CD4-positive, CD25-positive, alpha-beta regulatory T cell (primary cell): ENCODE results near the gene NAA30. TPM values are rescaled to one million over a fixed set of nuclear protein-coding genes. Genes with fewer than 3 reads are reported as not detected.
A peak's percentile ranks its signal among the peaks of the same experiment; 100 is the strongest.

ENCODE experiments used
- ATAC-seq, 2 donors: fragments of 150-1000 bp; cut with Tn5 transposase; one replicate each; pipeline ENCODE4 v1.10.0; 2021; ENCODE audit warnings: low read depth in 2 of 2, moderate number of reproducible peaks in 2 of 2, moderate library complexity in 1 of 2
- DNase-seq, 3 donors: peaks; one replicate each; pipeline versions ENCODE4 v3.0.0 to v3.0.0-alpha.2; 2012 to 2022; ENCODE audit warnings: mixed read lengths in 1 of 3
- H3K27ac ChIP-seq: one replicate; pipeline ENCODE4 v1.7.0; 2013; ENCODE audit warnings: mild to moderate bottlenecking, low read length; ENCODE audit not compliant: insufficient read depth, poor library complexity, severe bottlenecking
- H3K27me3 ChIP-seq: one replicate; pipeline ENCODE4 v1.7.0; 2013; ENCODE audit warnings: low read length; ENCODE audit not compliant: control insufficient read depth, insufficient read depth
- H3K36me3 ChIP-seq: one replicate; pipeline ENCODE4 v1.7.0; 2013; ENCODE audit warnings: mild to moderate bottlenecking, low read length, moderate library complexity; ENCODE audit not compliant: control insufficient read depth, insufficient read depth
- H3K4me1 ChIP-seq: 2 replicates; pipeline ENCODE4 v1.7.0; 2013; ENCODE audit warnings: mild to moderate bottlenecking, low read length; ENCODE audit not compliant: insufficient read depth, control insufficient read depth, poor library complexity, severe bottlenecking
- H3K4me3 ChIP-seq: one replicate; pipeline ENCODE4 v1.7.0; 2013; ENCODE audit warnings: low read depth, mild to moderate bottlenecking, low read length, moderate library complexity
- H3K9me3 ChIP-seq, 2 experiments: 1 replicate in 1 of 2; 2 replicates in 1 of 2; pipeline ENCODE4 v1.7.0; 2013; ENCODE audit warnings: low read length in 2 of 2, mild to moderate bottlenecking in 1 of 2, moderate library complexity in 1 of 2; ENCODE audit not compliant: control insufficient read depth in 2 of 2
- H3K27ac Mint-ChIP-seq, 3 donors: one replicate each; pipeline ENCODE4 v1.8.0; 2020 to 2022; ENCODE audit warnings: mild to moderate bottlenecking in 3 of 3, mixed read lengths in 3 of 3, moderate library complexity in 2 of 3
- H3K27me3 Mint-ChIP-seq: one replicate; pipeline ENCODE4 v1.8.0; 2022; ENCODE audit warnings: mild to moderate bottlenecking, mixed read lengths
- H3K36me3 Mint-ChIP-seq: one replicate; pipeline ENCODE4 v1.8.0; 2020; ENCODE audit warnings: mixed read lengths
- H3K4me1 Mint-ChIP-seq, 4 donors: one replicate each; pipeline ENCODE4 v1.8.0; 2020 to 2022; ENCODE audit warnings: mixed read lengths in 4 of 4, mild to moderate bottlenecking in 1 of 4
- H3K4me3 Mint-ChIP-seq, 4 donors: one replicate each; pipeline ENCODE4 v1.8.0; 2020 to 2022; ENCODE audit warnings: mild to moderate bottlenecking in 4 of 4, mixed read lengths in 4 of 4, moderate library complexity in 3 of 4
- H3K9me3 Mint-ChIP-seq, 7 donors: one replicate each; pipeline ENCODE4 v1.8.0; 2020 to 2022; ENCODE audit warnings: mixed read lengths in 7 of 7, mild to moderate bottlenecking in 3 of 7, moderate library complexity in 2 of 7
- polyA plus RNA-seq, 4 donors: library from polyadenylated mRNA; unstranded; fragments of 300-500 nt; fragmentation: Illumina TruSeq; gene quantifications; one replicate each; pipeline ENCODE4 v1.2.3, GENCODE V29; 2021
- total RNA-seq: library from RNA; stranded (reverse); gene quantifications from one replicate; pipeline ENCODE4 v1.2.3, GENCODE V29; 2022

NAA30 gene
- total and polyA plus RNA-seq, 5 donors from 2014 or later = 12.6 to 17.1 (median 14.2) TPM

DNA sequence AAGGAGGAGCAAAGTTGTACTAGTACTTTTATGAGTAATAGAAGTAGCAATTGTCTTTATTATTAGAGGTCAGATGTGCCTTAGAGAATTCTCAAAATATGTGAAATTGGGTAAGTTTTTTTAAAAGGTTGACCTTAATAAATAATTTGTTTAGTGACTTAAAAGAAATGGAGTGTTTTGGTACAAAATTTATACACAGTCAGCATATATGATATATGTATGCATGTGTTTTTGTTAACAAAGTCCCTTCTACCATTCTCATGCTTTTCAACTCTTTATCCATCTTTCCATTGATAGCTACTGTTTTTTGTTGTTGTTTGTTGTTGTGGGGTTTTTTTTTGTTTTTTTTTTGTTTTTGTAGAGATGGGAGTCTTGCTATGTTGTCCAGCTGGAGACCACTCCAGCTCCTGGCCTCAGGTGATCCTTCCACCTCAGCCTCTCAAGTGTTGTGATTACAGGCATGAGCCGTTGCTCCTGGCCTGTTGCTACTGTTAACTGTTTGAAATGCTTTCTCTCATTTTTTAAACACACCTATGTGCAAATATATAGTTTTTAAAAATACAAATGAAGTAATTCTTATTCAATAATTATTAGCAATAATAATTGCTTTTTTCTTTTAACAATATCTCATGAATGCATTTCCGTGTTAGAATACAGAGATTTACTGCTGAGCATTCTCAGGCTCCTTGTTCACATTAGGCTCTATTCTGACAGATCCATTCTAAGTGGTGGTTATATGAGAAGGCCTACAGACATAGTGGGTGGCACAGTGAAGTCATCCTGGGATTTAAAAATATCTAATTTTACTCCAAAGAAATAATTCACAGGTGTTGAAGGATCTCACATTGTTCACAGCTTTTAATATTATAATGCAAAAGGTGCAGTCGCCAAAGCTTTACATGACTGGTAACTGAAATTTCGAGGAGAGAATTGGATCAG, 10.4 kb downstream of the NAA30 start:
- DNase-seq = no peak
- no peak for ATAC-seq
- no peaks in the 10 kb centered on the region for H3K9me3 ChIP-seq
- H3K27ac ChIP-seq = no peak overlapping the region
- peaks cover 19% of the 10 kb centered on the region for H3K36me3 ChIP-seq
- no peaks in the 10 kb centered on the region for H3K27me3 ChIP-seq
- Mint-ChIP-seq H3K9me3 (no peaks in the 10 kb centered on the region), H3K27me3 (no peaks in the 10 kb centered on the region), H3K4me3 (no peak overlapping the region), H3K4me1 (peaks cover 27 to 47% (median 35%) of the 10 kb centered on the region in 4 donors), H3K27ac (peak overlapping the region in 2 of 3 donors; percentile 13 to 57), H3K36me3 (peaks cover 33% of the 10 kb centered on the region)
- H3K4me3 ChIP-seq = no peak overlapping the region
- H3K4me1 ChIP-seq = peaks cover 8% of the 10 kb centered on the region

DNA sequence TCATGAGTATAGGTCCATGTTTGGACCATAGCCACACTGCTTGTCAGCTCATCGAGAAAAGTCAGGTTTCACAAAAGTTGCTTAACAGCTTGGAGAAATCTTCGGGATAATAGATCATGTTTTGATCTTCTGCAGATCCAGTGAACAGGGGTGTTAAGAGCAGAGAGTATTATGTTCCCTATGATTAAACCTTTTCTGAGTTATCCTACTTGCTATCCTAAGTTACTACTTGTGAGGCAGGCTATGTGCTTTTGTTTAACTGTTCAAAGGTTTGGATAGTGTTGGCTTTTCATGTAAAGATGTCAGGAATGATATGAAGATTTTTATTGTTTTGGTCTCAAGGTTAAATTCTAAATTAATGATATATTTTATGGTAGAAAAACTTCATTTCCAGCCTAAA, 11.1 kb downstream of the NAA30 start:
- H3K9me3 ChIP-seq = no peaks in the 10 kb centered on the region
- H3K4me1 ChIP-seq = peaks cover 8% of the 10 kb centered on the region
- peaks cover 30 to 49% (median 36%) of the 10 kb centered on the region in 4 donors for H3K4me1 Mint-ChIP-seq
- peak overlapping the region in 2 of 3 donors; percentile 13 to 57 for H3K27ac Mint-ChIP-seq
- H3K36me3 ChIP-seq = peaks cover 19% of the 10 kb centered on the region
- no peaks in the 10 kb centered on the region for H3K27me3 ChIP-seq
- no peaks in the 10 kb centered on the region for H3K27me3 Mint-ChIP-seq
- no peak overlapping the region for H3K27ac ChIP-seq
- H3K4me3 Mint-ChIP-seq = peak overlapping the region in 1 of 4 donors; percentile 19
- ATAC-seq = no peak
- H3K4me3 ChIP-seq = no peak overlapping the region
- no peak for DNase-seq
- H3K36me3 Mint-ChIP-seq = peaks cover 31% of the 10 kb centered on the region
- no peaks in the 10 kb centered on the region for H3K9me3 Mint-ChIP-seq

DNA sequence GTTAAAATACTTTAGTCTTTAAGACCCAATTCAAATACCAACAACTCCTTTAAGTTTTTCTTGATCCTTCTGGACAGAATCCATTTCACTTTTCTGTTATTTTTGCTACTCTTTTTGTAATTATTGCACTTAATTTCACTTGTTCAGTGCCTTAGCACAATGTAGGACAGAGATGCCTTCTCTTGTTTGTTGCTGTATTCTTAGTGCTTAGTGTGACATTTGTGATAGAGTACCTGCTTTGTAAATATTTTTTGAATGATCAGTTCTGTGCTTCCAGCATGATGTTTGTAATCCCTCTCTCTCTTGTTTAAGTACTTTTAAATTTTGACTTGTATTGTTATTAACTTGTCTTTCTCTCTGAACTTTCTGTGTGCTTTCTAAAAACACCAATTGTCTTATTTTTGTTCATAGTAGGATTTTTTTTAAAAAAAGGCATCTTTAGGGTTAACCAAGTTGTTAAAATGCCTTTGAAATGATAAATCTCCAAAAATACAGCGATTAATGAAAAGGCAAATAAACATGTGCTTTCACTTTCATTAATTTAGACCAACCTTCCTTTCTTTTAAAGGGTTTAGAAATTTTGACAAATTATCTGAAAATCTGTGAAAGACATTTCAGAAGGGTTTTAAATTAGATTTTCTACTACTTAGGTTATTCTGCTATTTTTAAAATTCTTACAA, 11.9 kb downstream of the NAA30 start:
- Histone ChIP-seq H3K36me3 (peaks cover 14% of the 10 kb centered on the region), H3K27ac (no peak overlapping the region), H3K27me3 (no peaks in the 10 kb centered on the region), H3K4me3 (peak overlapping the region; percentile 27), H3K9me3 (no peaks in the 10 kb centered on the region), H3K4me1 (peaks cover 8% of the 10 kb centered on the region)
- peak overlapping the region in 2 of 4 donors; percentile 32 to 77 for H3K4me3 Mint-ChIP-seq
- H3K9me3 Mint-ChIP-seq = no peaks in the 10 kb centered on the region
- H3K27me3 Mint-ChIP-seq = no peaks in the 10 kb centered on the region
- DNase-seq (no peak), ATAC-seq (no peak)
- peaks cover 31% of the 10 kb centered on the region for H3K36me3 Mint-ChIP-seq
- peak overlapping the region; percentile 15 to 63 (median 44) for H3K27ac Mint-ChIP-seq
- H3K4me1 Mint-ChIP-seq = peaks cover 33 to 51% (median 35%) of the 10 kb centered on the region in 4 donors

DNA sequence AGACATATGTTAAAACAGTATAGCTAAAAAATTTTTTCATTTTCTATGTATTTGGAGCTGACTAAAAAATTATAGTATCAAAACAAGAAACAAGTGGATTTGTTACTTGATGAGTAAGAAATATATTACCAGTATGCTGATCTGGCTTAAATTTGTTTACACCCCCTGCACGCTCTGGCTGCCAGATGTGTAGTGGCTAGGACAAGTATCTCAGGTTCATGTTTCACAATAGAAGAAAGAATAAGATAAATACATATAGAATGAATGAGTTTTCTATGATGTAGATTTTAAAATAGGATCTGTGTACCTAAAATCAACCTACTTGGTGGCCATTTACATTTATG, 13.1 kb downstream of the NAA30 start:
- H3K27me3 ChIP-seq = no peaks in the 10 kb centered on the region
- no peak for ATAC-seq
- H3K4me1 Mint-ChIP-seq = peaks cover 33 to 57% (median 39%) of the 10 kb centered on the region in 4 donors
- H3K36me3 Mint-ChIP-seq = peaks cover 39% of the 10 kb centered on the region
- peaks cover 8% of the 10 kb centered on the region for H3K4me1 ChIP-seq
- DNase-seq = no peak
- H3K4me3 ChIP-seq = no peak overlapping the region
- H3K9me3 ChIP-seq = no peaks in the 10 kb centered on the region
- H3K4me3 Mint-ChIP-seq = no peak overlapping the region
- H3K27ac ChIP-seq = no peak overlapping the region
- no peak overlapping the region for H3K27ac Mint-ChIP-seq
- no peaks in the 10 kb centered on the region for H3K9me3 Mint-ChIP-seq
- H3K36me3 ChIP-seq = peaks cover 14% of the 10 kb centered on the region
- no peaks in the 10 kb centered on the region for H3K27me3 Mint-ChIP-seq

DNA sequence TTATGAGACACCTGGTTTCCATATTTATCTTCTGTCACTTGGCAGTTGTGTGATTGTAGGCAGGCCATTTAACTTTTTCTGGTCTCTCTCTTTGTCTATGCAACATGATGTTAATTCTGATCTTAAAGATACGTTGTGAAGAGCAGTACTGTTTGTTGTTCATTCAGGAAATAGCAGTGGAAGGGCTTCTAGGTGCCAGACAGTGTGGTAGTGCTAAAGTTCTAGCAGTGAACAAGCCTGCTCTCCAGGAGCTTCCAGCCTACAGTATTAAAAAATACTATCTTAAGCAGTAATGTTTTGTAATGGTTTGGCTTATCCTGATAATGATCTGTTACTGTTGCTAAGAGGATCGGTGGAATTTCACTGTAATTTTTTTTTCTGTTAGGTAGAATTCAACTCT, 15.2 kb downstream of the NAA30 start:
- peaks cover 33% of the 10 kb centered on the region for H3K36me3 Mint-ChIP-seq
- Histone ChIP-seq H3K27ac (no peak overlapping the region), H3K27me3 (no peaks in the 10 kb centered on the region), H3K9me3 (no peaks in the 10 kb centered on the region), H3K4me1 (peaks cover 8% of the 10 kb centered on the region), H3K36me3 (peaks cover 30% of the 10 kb centered on the region), H3K4me3 (no peak overlapping the region)
- H3K27me3 Mint-ChIP-seq = no peaks in the 10 kb centered on the region
- DNase-seq (no peak), ATAC-seq (no peak)
- no peaks in the 10 kb centered on the region for H3K9me3 Mint-ChIP-seq
- H3K4me3 Mint-ChIP-seq = no peak overlapping the region
- H3K27ac Mint-ChIP-seq = peak overlapping the region in 1 of 3 donors; percentile 6
- H3K4me1 Mint-ChIP-seq = peaks cover 28 to 52% (median 34%) of the 10 kb centered on the region in 4 donors

DNA sequence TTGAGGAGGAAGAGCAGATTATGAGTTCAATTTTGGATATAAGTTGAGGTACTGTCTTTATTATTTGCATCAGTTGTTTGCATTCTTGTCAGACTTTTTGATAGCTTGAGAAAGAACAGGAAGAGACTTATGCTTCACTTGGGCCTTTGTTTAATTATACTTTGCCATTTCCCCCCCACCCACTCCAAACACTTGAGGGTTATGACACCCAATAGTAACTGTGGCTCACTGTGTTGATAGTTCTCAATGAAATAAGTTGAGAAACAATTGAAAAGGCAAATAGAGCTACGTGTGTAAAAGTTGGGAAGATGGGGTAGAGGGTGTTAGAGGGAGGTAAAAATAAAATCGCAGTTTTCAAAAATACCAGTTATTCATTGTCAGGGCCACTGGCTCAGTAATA, 17.7 kb downstream of the NAA30 start:
- peak overlapping the region in 1 of 3 donors; percentile 18 for H3K27ac Mint-ChIP-seq
- Histone ChIP-seq H3K36me3 (peaks cover 34% of the 10 kb centered on the region), H3K4me3 (no peak overlapping the region), H3K27ac (no peak overlapping the region), H3K27me3 (no peaks in the 10 kb centered on the region), H3K4me1 (no peaks in the 10 kb centered on the region), H3K9me3 (no peaks in the 10 kb centered on the region)
- H3K4me3 Mint-ChIP-seq = no peak overlapping the region
- ATAC-seq = no peak
- no peaks in the 10 kb centered on the region for H3K27me3 Mint-ChIP-seq
- peaks cover 25% of the 10 kb centered on the region for H3K36me3 Mint-ChIP-seq
- H3K9me3 Mint-ChIP-seq = no peaks in the 10 kb centered on the region
- no peak for DNase-seq
- H3K4me1 Mint-ChIP-seq = peaks cover 17 to 42% (median 26%) of the 10 kb centered on the region in 4 donors

DNA sequence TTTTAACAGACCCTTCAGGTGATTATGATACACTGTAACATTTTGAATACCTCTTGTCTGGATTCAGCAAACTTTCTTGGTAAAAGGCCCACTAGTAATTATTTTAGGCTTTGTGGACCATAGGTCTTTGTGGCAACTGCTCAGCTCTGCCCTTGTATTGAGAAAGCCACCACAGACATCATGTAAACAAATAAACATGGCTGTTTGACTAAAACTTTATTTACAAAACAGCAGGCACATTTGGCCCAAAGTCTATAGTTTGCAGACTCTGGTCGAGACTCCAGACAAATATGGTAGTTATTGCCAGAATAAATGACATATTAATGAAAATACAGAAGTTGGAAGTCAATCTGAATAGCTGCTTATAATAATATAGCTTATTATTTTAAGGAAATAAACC, 18.2 kb downstream of the NAA30 start:
- no peak for ATAC-seq
- H3K27ac ChIP-seq = no peak overlapping the region
- no peak overlapping the region for H3K4me3 ChIP-seq
- Mint-ChIP-seq H3K27me3 (no peaks in the 10 kb centered on the region), H3K9me3 (no peaks in the 10 kb centered on the region), H3K4me3 (no peak overlapping the region), H3K27ac (no peak overlapping the region), H3K4me1 (peaks cover 12 to 42% (median 25%) of the 10 kb centered on the region in 4 donors), H3K36me3 (peaks cover 25% of the 10 kb centered on the region)
- H3K27me3 ChIP-seq = no peaks in the 10 kb centered on the region
- no peaks in the 10 kb centered on the region for H3K4me1 ChIP-seq
- H3K9me3 ChIP-seq = no peaks in the 10 kb centered on the region
- DNase-seq = no peak
- peaks cover 34% of the 10 kb centered on the region for H3K36me3 ChIP-seq
